B cell (primary cell): Measurements from ENCODE around the gene GLT1D1. TPM values are rescaled to one million over a fixed set of nuclear protein-coding genes. Genes with fewer than 3 reads are reported as not detected.

Experiments used
- ATAC-seq: fragments of 200-7000 bp; cut with Tn5 transposase; one replicate; pipeline ENCODE4 v1.10.0; 2021; ENCODE audit warnings: low read depth, mild to moderate bottlenecking, moderate number of reproducible peaks, moderate library complexity
- CTCF ChIA-PET: fragments of 350-600 bp; sonication (Branson Sonifier 250); formaldehyde crosslinking; loops from one replicate; lab custom pipeline; 2021; ENCODE audit warnings: antibody characterized with exemption, inconsistent platforms; lab: Charles Lee
- POLR2A ChIA-PET: fragments of 350-600 bp; sonication (Branson Sonifier 250); formaldehyde crosslinking; loops from one replicate; lab custom pipeline; 2021; ENCODE audit warnings: antibody characterized with exemption; lab: Charles Lee
- DNase-seq: peaks from one replicate; pipeline ENCODE4 v3.0.0; 2013
- H2AFZ ChIP-seq: 2 replicates; pipeline ENCODE4 v1.6.1; 2012; ENCODE audit warnings: mild to moderate bottlenecking, low read depth, low read length; ENCODE audit not compliant: insufficient read depth, poor library complexity, severe bottlenecking
- H3K27ac ChIP-seq, 2 donors: 1 replicate in 1 of 2; 2 replicates in 1 of 2; pipeline ENCODE4 v1.5.1; 2012 to 2013; ENCODE audit warnings: low read length in 2 of 2, mild to moderate bottlenecking in 2 of 2, moderate library complexity in 1 of 2
- H3K27me3 ChIP-seq, 4 experiments: fragments of 200-600 bp in 1 of 4; sonication (generic) in 1 of 4; replicated peaks in 1 of 4; 1 replicate in 2 of 4; 2 replicates in 2 of 4; pipeline versions ENCODE4 v1.6.1 to v1.7.0; 2013 to 2016; ENCODE audit warnings: low read length in 3 of 4, mild to moderate bottlenecking in 2 of 4, mixed read lengths in 1 of 4, moderate library complexity in 1 of 4; ENCODE audit not compliant: insufficient read depth in 4 of 4, control insufficient read depth in 3 of 4; ENCODE audit errors: control extremely low read depth in 1 of 4
- H3K36me3 ChIP-seq, 2 experiments: replicated peaks in 1 of 2; 1 replicate in 1 of 2; 2 replicates in 1 of 2; pipeline versions ENCODE4 v1.6.1 to v1.7.1; 2013; ENCODE audit warnings: low read length in 1 of 2; ENCODE audit not compliant: insufficient read depth in 2 of 2, control insufficient read depth in 1 of 2; ENCODE audit errors: control extremely low read depth in 1 of 2, extremely low read depth in 1 of 2
- H3K4me1 ChIP-seq, 2 donors: fragments of 200-600 bp in 1 of 2; sonication (generic) in 1 of 2; 1 replicate in 1 of 2; 2 replicates in 1 of 2; pipeline versions ENCODE4 v1.5.1 to v1.6.1; 2013 to 2017; ENCODE audit warnings: low read length in 2 of 2; ENCODE audit not compliant: control insufficient read depth in 2 of 2, insufficient read depth in 2 of 2
- H3K4me2 ChIP-seq: replicated peaks from 2 replicates; pipeline ENCODE3; 2012; ENCODE audit warnings: mild to moderate bottlenecking, low read depth, low read length; ENCODE audit not compliant: poor library complexity, severe bottlenecking
- H3K4me3 ChIP-seq, 5 experiments: fragments of 200-600 bp in 1 of 5; sonication (generic) in 1 of 5; 1 replicate in 3 of 5; 2 replicates in 2 of 5; pipeline versions ENCODE4 v1.5.1 to v1.7.0; 2011 to 2016; ENCODE audit warnings: low read length in 4 of 5, mild to moderate bottlenecking in 4 of 5, low read depth in 2 of 5, control low read depth in 1 of 5, moderate library complexity in 1 of 5; ENCODE audit not compliant: insufficient read depth in 1 of 5; ENCODE audit errors: control extremely low read depth in 1 of 5, extremely low read depth in 1 of 5
- H3K79me2 ChIP-seq: fragments of 200-600 bp; sonication (generic); one replicate; pipeline ENCODE4 v1.6.0; 2016; ENCODE audit warnings: low read length; ENCODE audit not compliant: control insufficient read depth, insufficient read depth
- H3K9ac ChIP-seq: fragments of 200-600 bp; sonication (generic); 2 replicates; pipeline ENCODE4 v1.6.1; 2017; ENCODE audit warnings: mild to moderate bottlenecking, low read length, moderate library complexity
- H3K9me3 ChIP-seq, 3 donors: one replicate each; pipeline versions ENCODE4 v1.6.1 to v1.7.1; 2013; ENCODE audit warnings: low read length in 2 of 3; ENCODE audit not compliant: control insufficient read depth in 2 of 3, insufficient read depth in 1 of 3; ENCODE audit errors: control extremely low read depth in 1 of 3
- H4K20me1 ChIP-seq: 2 replicates; pipeline ENCODE4 v1.6.0; 2012; ENCODE audit warnings: mild to moderate bottlenecking, low read length; ENCODE audit not compliant: insufficient read depth, control insufficient read depth, poor library complexity, severe bottlenecking
- H3K27ac Mint-ChIP-seq: one replicate; pipeline ENCODE4 v1.8.0; 2021; ENCODE audit warnings: mixed read lengths
- H3K27me3 Mint-ChIP-seq: one replicate; pipeline ENCODE4 v1.8.0; 2021; ENCODE audit warnings: mixed read lengths
- H3K4me1 Mint-ChIP-seq: one replicate; pipeline ENCODE4 v1.8.0; 2021; ENCODE audit warnings: mixed read lengths
- H3K4me3 Mint-ChIP-seq: one replicate; pipeline ENCODE4 v1.8.0; 2021; ENCODE audit warnings: mixed read lengths
- H3K9me3 Mint-ChIP-seq: one replicate; pipeline ENCODE4 v1.8.0; 2022; ENCODE audit warnings: mixed read lengths; ENCODE audit not compliant: insufficient read depth
- CTCF ChIP-seq: fragments of 200-600 bp; IDR thresholded peaks from one replicate; pipeline ENCODE4 v1.8.0; 2022; ENCODE audit warnings: antibody characterized with exemption, mild to moderate bottlenecking
- EZH2 ChIP-seq: IDR thresholded peaks from 2 replicates; pipeline ENCODE4 v1.6.1; 2012; ENCODE audit warnings: borderline replicate concordance, low read depth, mild to moderate bottlenecking, moderate library complexity, low read length; ENCODE audit not compliant: insufficient read depth, poor library complexity, severe bottlenecking
- WGBS: methylation state at CpG from one replicate; pipeline ENCODE4 v1.1.5; 2013; ENCODE audit warnings: missing lambda C conversion rate; ENCODE audit not compliant: insufficient coverage; 5-methylcytosine and 5-hydroxymethylcytosine counted together
- intact Hi-C: fragments of 100-400 bp; cut with micrococcal nuclease; formaldehyde crosslinking; loops from one replicate; pipeline ENCODE4 v1.10.0; 2022
- polyA plus RNA-seq: library from polyadenylated mRNA; depleted of rRNA; stranded (reverse); fragments of >200 nt; gene quantifications from 2 replicates; pipeline ENCODE4 v1.2.3, GENCODE V29; 2012
- total RNA-seq, 2 donors: library from RNA; stranded (reverse); fragments of 120-200 nt in 1 of 2; gene quantifications; 1 replicate in 1 of 2; 2 replicates in 1 of 2; pipeline versions ENCODE4 v1.2.3 to v1.2.4, GENCODE V29; 2013 to 2022

GLT1D1 gene
- total and polyA plus RNA-seq, 2 donors (not counting 1 experiment from before 2014, with no cell fraction given): 0.22 to 0.49 TPM

GRCh38 chr12:128863957-128864356 is 10.7 kb downstream of the GLT1D1 start:
- no peak overlapping the region for H3K27ac ChIP-seq
- ATAC-seq (no peak), DNase-seq (no peak)
- intact Hi-C loops: no loop called here
- ChIA-PET CTCF (no interaction called here), POLR2A (no interaction called here)
- no peak overlapping the region for H2AFZ ChIP-seq
- no peak overlapping the region for H3K4me2 ChIP-seq
- no peaks in the 10 kb centered on the region for H4K20me1 ChIP-seq
- H3K4me1 Mint-ChIP-seq: no peaks in the 10 kb centered on the region
- no peak overlapping the region for H3K4me3 Mint-ChIP-seq
- no peak overlapping the region for H3K9ac ChIP-seq
- no peak overlapping the region for H3K27ac Mint-ChIP-seq
- no peak overlapping the region for H3K4me3 ChIP-seq
- H3K79me2 ChIP-seq: no peaks in the 10 kb centered on the region
- TF ChIP-seq CTCF: no peak
- no peak for TF ChIP-seq EZH2
- peaks cover 12% of the 10 kb centered on the region for H3K27me3 Mint-ChIP-seq
- H3K36me3 ChIP-seq: no peaks in the 10 kb centered on the region
- H3K9me3 Mint-ChIP-seq: no peaks in the 10 kb centered on the region
- no peaks in the 10 kb centered on the region for H3K27me3 ChIP-seq
- 85% methylated on average over 11 of the region's 11 CpGs for WGBS
- no peaks in the 10 kb centered on the region for H3K9me3 ChIP-seq
- no peaks in the 10 kb centered on the region for H3K4me1 ChIP-seq

- no peaks in the 10 kb centered on the region for H3K79me2 ChIP-seq
- peaks cover 7% of the 10 kb centered on the region for H3K27me3 Mint-ChIP-seq
- DNase-seq: no peak
- H3K4me3 Mint-ChIP-seq: no peak overlapping the region
- H2AFZ ChIP-seq: no peak overlapping the region
- intact Hi-C loops: no loop called here
- no peak overlapping the region for H3K4me2 ChIP-seq
- no peaks in the 10 kb centered on the region for H3K36me3 ChIP-seq
- no peaks in the 10 kb centered on the region for H3K9me3 ChIP-seq
- H3K27ac ChIP-seq: no peak overlapping the region
- H3K4me1 Mint-ChIP-seq: no peaks in the 10 kb centered on the region
- ChIA-PET CTCF (no interaction called here), POLR2A (no interaction called here)
- ATAC-seq: no peak
- H3K4me1 ChIP-seq: no peaks in the 10 kb centered on the region
- H3K9ac ChIP-seq: no peak overlapping the region
- H3K4me3 ChIP-seq: no peak overlapping the region
- WGBS: 86% methylated on average over 8 of the region's 9 CpGs
- no peaks in the 10 kb centered on the region for H3K9me3 Mint-ChIP-seq
- no peaks in the 10 kb centered on the region for H4K20me1 ChIP-seq
- no peak for TF ChIP-seq CTCF
- no peak for TF ChIP-seq EZH2
- no peaks in the 10 kb centered on the region for H3K27me3 ChIP-seq
- H3K27ac Mint-ChIP-seq: no peak overlapping the region
Measured at GRCh38 chr12:128864516-128865186, 11.4 kb downstream of the GLT1D1 start.
